NOMO-1 treated with DMSO at 0.1 percent for 48 hours (cell line): ENCODE results near the gene SMIM38.
"Not testable (repeated sequence)": the region's sequence is repeated elsewhere in the genome, so short reads cannot be mapped to it uniquely, and the experiment has no call there.

Experiments
- DNase-seq: peaks from one replicate; lab custom pipeline; 2025; ENCODE audit not compliant: unreplicated experiment; lab: John Stamatoyannopoulos, UW

The SMIM38 gene

GRCh38 chr11:69121621-69122325 is 34.0 kb upstream of the SMIM38 start:
- no peak for DNase-seq

DNA sequence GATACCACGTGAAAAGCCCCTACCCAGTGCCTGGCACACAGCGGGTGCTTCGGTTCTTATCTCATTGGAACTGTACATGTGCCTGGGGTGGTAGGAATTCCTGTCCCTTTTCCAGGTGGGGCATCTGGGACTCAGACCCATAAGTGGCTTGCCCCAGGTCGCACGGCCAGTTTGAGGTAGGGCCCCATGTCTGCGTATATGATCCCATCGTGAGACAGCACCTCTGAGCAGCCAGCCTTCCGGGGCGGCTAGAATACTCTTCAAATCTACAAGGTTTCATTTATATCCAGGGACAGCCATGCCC is 33.5 kb upstream of the SMIM38 start:
- no peak for DNase-seq

DNA sequence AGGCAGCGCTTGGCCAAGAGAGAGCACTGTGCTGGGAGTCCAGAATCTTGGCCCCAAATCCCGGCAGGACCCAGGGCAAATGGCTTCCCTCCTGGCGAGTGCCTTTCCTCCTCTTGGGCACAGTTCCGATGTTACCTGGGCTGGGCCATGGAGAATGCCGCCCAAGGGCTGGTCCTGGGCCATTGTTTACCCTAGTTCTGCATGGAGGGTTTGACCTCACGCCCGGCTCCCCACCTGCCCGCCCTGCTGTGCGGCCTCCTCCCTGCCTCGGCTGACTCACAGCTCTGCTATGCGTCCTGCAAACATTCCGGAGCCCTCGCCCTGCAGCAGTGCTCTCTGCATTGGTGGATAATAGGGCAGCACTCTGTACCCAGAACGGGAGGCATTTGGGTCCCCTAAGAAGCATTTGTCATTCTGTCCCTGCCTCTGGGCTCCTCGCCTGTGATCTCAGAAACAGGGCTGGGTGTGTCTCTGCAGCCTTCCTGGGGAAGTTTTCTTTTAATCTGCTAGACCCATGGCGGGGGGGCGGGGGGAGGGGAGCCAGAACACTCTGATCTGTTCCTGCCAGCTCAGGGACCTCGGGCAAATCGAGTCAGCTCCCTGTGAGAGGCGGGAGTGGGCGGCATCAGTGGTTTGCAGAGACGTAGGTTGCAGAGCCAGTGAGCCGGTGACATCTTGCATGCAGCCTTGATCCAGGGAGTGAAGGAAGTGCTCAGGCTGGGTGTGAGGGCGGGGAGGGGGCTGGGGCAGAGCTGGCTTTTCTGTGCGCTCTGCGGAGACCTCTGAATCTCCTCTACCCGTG is 32.9 kb upstream of the SMIM38 start:
- DNase-seq: no peak

GRCh38 chr11:69123593-69124545 is 31.9 kb upstream of the SMIM38 start:
- no peak for DNase-seq

DNA sequence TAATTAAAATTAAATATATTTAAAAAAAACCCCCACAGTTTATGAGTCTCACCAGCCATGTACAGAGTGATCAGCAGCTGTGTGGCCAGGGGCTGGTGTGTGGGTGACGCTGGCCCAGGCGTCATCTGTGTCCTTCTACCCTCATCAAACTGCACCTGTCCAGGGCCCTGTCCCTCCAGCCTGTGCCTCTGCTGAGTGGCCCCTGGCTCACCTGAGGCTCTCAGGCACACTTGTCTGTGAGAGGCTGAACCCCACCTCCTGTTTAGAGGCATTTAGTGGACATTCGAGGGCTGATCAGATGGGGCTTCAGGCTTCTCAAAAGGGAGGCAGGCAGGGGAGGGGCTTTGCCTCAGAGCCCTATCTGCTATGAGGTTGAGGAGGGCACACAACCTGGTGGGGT is 29.9 kb upstream of the SMIM38 start:
- no peak for DNase-seq

DNA sequence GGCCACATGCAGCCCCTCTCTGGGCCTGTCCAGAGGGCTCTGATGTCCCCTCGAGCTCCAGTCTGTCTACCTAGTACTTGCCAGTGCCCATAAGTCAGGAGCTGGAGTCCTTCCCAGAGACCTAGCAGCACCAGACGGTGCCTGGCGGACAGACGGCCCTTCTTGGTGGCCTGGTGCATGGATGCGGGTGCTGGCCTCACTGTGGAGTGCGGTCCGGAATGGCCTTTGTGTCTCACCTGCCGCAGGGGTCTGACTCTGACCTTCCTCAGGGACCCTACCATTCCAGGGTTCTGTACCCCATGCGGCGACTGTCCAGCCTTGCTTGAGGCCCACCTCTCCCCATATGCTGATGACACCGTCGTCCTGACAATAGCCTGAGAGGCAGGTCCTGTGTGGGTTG is 29.4 kb upstream of the SMIM38 start:
- DNase-seq: no peak

DNA sequence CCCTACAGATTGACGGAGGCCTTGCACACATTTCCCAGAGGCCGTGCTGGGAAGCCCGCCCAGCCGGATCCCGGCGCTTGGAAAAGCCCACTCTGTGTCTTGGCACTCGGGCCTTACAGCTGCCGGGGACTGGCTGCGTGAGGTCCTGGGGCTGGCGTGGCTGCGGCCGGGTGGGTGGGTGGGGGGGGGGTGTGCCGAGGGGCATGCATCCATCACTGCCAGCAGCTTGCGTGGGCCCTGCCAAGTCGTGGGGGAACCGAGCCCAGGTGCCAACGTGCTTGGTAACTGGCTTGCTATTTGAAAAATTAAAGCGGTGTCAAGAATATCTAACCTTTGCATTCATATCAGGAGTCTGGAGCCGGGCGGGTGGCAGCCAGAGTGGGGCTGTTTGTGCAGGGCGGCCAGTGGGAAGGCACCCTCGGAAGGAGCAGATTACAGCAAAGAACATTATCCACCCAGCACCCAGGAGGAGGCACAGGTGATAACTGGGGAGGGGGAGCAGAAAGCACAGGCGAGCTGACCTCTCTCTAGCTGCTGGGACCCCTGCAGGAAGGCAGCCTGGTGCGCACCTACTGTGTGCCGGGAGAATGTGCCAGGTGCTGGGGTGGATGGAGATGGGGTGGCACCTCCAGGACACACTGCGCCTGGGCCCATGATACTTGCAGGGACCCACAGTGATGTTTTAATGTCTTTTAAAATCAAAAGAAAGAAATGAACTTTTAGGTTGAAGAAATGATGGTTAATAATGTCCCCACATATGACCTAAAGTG is 28.5 kb upstream of the SMIM38 start:
- no peak for DNase-seq

- no peak for DNase-seq
Observed at GRCh38 chr11:69127884-69128283, 27.9 kb upstream of the SMIM38 start.

- DNase-seq: no peak
Observed at GRCh38 chr11:69129053-69129452, 26.7 kb upstream of the SMIM38 start.

GRCh38 chr11:69129647-69130046 is 26.1 kb upstream of the SMIM38 start:
- no peak for DNase-seq

DNA sequence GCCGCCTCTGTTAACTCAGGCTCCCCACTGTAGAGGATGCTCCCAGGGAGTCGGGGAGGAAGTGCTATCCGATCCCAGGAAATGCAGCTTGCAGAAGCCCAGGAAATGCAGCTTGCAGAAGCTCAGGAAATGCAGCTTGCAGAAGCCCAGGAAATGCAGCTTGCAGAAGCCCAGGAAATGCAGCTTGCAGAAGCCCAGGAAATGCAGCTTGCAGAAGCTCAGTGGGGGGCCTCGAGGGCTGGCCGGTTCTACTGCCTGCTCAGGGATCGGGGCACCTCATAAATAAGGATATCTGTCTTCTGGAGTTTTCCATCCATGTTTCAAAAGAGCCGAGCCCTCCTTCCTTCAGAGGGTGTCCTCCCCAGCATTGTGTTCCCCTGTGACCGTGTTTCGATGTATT is 25.1 kb upstream of the SMIM38 start:
- no peak for DNase-seq

DNA sequence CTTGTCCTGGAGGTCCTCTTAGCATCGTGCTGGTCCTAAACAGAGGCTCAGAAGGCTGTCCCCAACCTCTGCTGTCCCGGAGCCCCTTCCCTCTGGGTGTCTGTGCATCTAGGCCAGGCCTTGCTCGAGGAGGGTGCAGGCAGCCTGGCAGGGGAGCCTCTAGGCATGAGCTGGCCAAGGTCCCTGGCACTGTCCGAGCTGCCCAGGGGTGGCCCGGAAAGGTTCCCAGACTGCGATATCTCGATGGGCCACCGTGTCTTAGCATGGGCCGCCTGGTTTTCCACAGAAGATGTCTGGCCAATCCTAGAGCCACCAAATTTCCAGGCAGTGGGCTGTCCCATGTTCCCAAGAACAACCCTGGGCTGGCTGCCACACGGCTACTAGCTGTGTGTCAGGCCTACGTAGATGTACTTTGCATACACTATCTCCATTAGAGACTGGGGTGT is 24.6 kb upstream of the SMIM38 start:
- DNase-seq: no peak

GRCh38 chr11:69131644-69132300 is 24.0 kb upstream of the SMIM38 start:
- no peak for DNase-seq

- no peak for DNase-seq
Observed at GRCh38 chr11:69132301-69132670, 23.4 kb upstream of the SMIM38 start.

DNA sequence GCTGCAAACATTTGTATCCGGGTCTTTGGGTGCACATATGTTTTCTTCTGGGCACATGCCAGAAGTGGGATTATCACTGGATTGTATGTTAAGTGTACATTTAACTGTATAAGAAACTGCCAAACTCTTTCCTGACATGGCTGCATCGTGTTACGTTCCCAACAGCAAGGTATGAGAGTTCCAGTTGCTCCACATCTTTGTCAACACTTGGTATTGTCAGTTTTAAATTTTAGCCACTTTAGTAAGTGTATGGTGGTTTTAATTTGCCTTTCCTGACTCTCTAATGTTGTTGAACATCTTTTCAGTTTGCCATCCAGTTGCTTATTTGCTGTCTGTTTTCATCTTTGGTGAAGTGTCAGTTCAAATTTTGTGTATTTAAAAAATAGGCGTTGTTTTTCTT is 22.5 kb upstream of the SMIM38 start:
- no peak for DNase-seq

- not testable (repeated sequence) for DNase-seq
Observed at GRCh38 chr11:69134182-69134581, 21.6 kb upstream of the SMIM38 start.

DNA sequence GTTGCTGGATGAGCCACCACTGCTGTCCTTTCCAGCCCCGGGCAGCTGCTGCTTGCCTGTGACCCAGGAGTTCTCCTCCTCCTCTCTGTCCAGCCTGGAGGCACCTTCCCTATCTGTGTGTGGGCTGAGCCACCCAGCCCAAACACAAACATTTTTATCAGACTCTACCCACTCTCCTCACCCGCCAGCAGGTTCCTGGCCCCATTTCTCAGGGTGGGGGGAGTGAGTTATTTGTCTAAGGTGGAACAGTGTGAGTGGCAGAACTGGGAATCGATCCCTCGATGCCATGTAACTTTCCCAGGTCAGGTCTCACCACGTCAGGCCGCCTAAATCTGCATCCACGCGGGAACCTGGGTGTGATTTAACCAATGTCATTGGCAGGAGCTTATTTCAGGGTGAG is 20.8 kb upstream of the SMIM38 start:
- no peak for DNase-seq

DNA sequence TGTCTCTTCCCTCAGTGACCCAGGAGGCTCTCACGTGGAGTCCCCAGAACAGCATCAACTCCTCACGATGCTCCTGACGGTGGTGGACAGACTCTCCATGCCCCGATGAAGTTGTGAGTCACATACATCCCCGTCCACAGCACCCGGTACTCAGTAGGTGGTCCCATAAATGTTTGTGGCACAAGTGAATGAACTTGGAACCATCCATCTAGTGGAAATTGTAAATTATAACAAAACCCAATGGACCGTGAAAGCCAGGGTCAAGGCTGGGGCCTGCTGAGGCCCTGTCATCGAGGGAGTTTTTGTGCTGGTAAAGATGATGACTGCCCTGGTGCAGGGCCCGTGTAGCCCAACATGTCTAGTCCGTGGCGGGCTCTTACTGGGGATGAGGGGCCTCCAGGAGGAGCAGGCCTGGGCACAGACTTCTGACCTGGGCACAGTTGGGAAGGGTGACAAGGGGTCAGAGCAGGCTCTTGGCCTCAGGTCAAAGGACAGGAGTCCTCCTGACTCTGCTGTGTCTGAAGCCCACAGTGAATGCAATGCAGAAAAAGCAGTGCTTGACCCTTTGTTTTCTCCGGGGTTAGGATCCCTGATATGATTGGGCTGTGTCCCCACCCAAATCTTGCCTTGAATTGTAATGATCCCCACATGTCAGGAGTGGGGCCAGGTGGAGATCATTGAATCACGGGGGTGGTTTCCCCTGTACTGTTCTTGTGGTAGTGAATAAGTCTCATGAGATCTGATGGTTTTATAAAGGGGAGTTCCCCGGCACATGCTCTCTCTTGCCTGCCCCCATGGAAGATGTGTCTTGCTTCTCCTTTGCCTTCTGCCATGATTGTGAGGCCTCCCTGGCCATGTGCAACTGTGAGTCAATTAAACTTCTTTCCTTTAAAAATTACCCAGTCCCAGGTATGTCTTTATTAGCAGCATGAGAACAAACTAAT is 20.0 kb upstream of the SMIM38 start:
- no peak for DNase-seq

DNA sequence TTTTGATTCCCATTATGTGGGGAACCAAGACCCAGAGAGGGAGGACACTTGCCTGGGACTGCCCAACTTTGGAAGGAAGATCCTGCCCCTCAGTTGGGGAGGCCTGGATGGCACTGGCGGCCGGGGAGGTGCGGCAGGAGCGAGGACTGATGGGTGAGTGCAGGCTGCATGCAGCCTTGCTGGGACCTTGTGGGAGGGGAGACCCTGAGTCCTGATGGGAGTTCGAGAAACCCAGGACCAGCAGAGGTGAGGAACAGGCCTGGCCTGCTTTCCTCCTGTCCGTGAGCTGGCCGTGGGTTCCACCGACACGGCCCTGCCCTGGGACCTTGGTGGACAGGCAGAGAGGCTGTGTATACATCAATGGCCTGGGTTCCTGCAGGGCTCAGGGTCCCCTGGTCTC is 19.3 kb upstream of the SMIM38 start:
- DNase-seq: no peak
